RWPE2 (cell line): Measurements from ENCODE around the gene EEF1G.
A peak's percentile ranks its signal among the peaks of the same experiment; 100 is the strongest.

Experiments used
- ATAC-seq: fragments of 200-7000 bp; cut with Tn5 transposase; 3 replicates; pipeline ENCODE4 v1.9.1; 2021; ENCODE audit warnings: low read depth
- DNase-seq: peaks from one replicate; pipeline ENCODE4 v3.0.0-alpha.2; 2020; ENCODE audit warnings: low spot score
- H3K27ac ChIP-seq: fragments of 450-650 bp; 2 replicates; pipeline ENCODE4 v1.5.1; 2017; ENCODE audit warnings: mild to moderate bottlenecking; ENCODE audit not compliant: poor library complexity, severe bottlenecking
- H3K27me3 ChIP-seq: fragments of 250-450 bp; sonication (Bioruptor Pico); 2 replicates; pipeline ENCODE4 v1.5.1; 2021; ENCODE audit warnings: mild to moderate bottlenecking, moderate library complexity; ENCODE audit not compliant: insufficient read depth, poor library complexity, severe bottlenecking
- H3K36me3 ChIP-seq: fragments of 250-450 bp; sonication (Bioruptor Pico); 2 replicates; pipeline ENCODE4 v1.5.1; 2020; ENCODE audit warnings: low read depth, mild to moderate bottlenecking, moderate library complexity
- H3K4me1 ChIP-seq: fragments of 250-450 bp; sonication (Bioruptor Pico); 2 replicates; pipeline ENCODE4 v1.5.1; 2021; ENCODE audit warnings: mild to moderate bottlenecking, moderate library complexity; ENCODE audit not compliant: insufficient read depth, poor library complexity, severe bottlenecking
- H3K4me3 ChIP-seq: fragments of 250-450 bp; sonication (Bioruptor Pico); 2 replicates; pipeline ENCODE4 v1.5.1; 2021; ENCODE audit warnings: mild to moderate bottlenecking, moderate library complexity; ENCODE audit not compliant: severe bottlenecking
- H3K9me3 ChIP-seq: fragments of 250-450 bp; sonication (Bioruptor Pico); 2 replicates; pipeline ENCODE4 v1.5.1; 2021; ENCODE audit warnings: mild to moderate bottlenecking, moderate library complexity; ENCODE audit not compliant: severe bottlenecking
- TF ChIP-seq, protein P1 (sequence below): fragments of 450-650 bp; IDR thresholded peaks from one replicate; pipeline ENCODE4 v1.5.1; 2017; ENCODE audit warnings: mild to moderate bottlenecking, moderate library complexity; ENCODE audit not compliant: poor library complexity, severe bottlenecking

The EEF1G gene

DNA sequence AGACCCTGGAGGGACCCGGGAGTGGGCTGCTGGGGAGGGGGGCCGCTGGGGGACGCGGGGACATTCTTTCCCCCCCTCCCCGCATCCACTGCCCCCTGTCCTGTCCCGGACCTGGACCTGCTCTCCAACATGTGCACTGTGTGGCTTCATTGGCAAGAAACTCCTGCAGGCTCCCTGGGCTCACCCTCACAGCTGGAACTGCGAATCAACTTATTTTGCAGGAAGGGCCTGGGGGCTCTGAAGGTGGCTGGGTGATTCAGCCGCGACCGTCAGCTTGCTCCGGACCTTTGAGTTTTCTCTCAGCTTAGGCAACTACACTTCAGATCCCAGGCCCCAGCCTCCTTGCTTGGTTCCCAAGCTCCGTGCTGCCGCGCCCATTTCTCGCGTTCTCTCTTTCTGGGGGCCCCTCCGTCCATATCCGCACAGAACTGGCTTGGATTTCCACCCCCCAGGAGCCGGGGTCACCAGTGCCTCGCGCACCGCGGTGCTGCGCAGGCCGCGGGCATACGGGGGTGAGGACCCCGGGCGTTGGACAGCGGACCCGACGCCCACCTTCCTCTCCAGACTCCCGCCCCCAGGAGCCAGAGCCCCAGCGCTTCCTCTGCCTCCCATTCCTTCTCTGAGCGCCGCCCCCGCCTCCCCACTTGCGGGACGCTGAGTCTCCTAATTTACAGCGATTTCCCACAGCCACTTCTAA is 26.6 kb downstream of the EEF1G start:
- TF ChIP-seq, protein P1, sequence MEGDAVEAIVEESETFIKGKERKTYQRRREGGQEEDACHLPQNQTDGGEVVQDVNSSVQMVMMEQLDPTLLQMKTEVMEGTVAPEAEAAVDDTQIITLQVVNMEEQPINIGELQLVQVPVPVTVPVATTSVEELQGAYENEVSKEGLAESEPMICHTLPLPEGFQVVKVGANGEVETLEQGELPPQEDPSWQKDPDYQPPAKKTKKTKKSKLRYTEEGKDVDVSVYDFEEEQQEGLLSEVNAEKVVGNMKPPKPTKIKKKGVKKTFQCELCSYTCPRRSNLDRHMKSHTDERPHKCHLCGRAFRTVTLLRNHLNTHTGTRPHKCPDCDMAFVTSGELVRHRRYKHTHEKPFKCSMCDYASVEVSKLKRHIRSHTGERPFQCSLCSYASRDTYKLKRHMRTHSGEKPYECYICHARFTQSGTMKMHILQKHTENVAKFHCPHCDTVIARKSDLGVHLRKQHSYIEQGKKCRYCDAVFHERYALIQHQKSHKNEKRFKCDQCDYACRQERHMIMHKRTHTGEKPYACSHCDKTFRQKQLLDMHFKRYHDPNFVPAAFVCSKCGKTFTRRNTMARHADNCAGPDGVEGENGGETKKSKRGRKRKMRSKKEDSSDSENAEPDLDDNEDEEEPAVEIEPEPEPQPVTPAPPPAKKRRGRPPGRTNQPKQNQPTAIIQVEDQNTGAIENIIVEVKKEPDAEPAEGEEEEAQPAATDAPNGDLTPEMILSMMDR, result no peak
- ATAC-seq (peak; percentile 24), DNase-seq (peak; percentile 71)
- no peaks in the 10 kb centered on the region for H3K9me3 ChIP-seq
- peaks cover 28% of the 10 kb centered on the region for H3K4me1 ChIP-seq
- peaks cover 33% of the 10 kb centered on the region for H3K36me3 ChIP-seq
- no peaks in the 10 kb centered on the region for H3K27me3 ChIP-seq
- H3K27ac ChIP-seq, result peak overlapping the region; percentile 97
- peak overlapping the region; percentile 84 for H3K4me3 ChIP-seq

DNA sequence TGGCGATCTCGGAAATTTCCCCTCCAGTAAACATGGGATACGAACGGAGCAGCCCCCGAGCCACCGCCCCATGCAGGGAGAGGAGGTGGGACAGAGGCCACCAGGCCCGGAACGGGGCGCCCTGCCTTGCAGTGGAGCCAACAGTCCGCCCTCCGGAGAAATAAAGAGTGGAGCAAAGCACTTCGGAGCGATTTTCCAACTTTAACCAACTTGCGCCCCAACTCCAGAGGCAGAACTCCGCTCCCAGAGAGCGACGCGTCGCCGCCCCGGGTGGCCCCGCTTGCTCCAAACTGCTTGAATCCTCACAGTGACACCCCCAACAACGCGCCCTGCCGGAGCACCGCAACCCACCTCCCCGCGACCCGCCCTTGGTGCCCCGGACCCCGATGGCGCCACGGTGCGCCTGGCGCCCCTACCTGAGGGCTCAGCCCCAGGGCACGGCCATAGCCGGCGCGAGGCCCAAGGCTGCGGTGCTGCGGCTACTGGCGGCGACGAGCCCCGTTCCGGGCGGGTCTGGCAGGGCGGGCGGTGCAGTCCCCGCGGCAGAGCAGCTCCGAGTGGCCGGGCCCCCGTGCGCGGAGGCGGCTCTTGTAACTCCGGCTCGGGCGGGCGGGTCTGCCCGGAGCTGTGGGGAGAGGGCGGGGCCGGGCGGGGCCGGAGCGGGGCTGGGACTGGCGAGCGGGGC is 27.3 kb downstream of the EEF1G start, which contains the start of gene AHNAK:
AHNAK (minus strand) TSS at position 563 of the 685 bp plus-strand sequence. CDS start 10,708 bp downstream, outside the sequence.
- H3K27me3 ChIP-seq, result no peaks in the 10 kb centered on the region
- peak; percentile 40 for ATAC-seq

DNA sequence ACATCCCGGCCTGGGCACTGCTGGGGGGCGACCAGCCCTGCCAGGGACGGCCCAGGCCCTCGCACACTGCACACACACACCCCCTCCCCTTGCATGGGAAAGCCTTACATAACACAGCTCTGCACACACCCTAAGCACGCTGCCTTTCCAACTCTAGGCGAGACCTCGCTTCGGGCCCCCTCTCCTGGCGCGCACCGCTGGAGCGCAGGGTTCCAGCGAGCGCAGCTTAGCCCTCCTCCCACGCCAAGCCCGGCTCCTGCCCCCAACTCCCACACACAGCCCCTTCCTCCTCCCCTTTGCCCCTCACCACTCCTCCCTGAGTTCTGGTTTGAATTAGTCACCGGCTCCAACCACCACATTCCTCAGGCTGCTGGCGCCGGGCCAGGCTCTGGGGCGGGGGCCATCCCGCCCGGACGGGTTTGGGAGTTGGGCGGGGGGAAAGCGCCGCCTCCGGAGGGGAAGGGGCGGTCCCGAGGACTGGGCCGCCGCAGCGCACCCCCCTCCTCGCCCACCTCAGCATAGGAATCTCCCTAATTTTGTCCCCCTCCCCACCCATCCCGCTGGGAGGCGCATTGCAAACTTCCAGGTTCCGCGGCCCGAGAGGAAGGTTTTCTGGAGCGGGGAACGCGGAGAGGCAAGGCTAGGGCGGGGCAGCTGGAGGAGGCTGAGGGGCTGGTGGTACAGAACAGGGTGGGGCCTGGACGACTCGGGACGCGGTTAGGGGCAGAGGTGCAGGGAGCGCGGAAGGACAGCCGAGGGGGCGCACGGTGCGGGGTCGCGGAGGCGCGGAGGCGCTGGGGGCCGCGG is 28.1 kb downstream of the EEF1G start:
- H3K4me1 ChIP-seq, result peaks cover 37% of the 10 kb centered on the region
- no peaks in the 10 kb centered on the region for H3K27me3 ChIP-seq
- H3K9me3 ChIP-seq, result no peaks in the 10 kb centered on the region
- ATAC-seq (peak; percentile 34), DNase-seq (peak; percentile 94)
- H3K36me3 ChIP-seq, result peaks cover 47% of the 10 kb centered on the region
- H3K27ac ChIP-seq, result peak overlapping the region; percentile 97
- peak overlapping the region; percentile 84 for H3K4me3 ChIP-seq
- TF ChIP-seq, protein P1, result peak; percentile 1

More for the DNA sequence above, 27.3 kb downstream of the EEF1G start, which contains the start of gene AHNAK:
- peaks cover 29% of the 10 kb centered on the region for H3K4me1 ChIP-seq
- peaks cover 40% of the 10 kb centered on the region for H3K36me3 ChIP-seq
- peak within 1 kb of the TSS; percentile 84 for H3K4me3 ChIP-seq
- H3K9me3 ChIP-seq, result no peaks in the 10 kb centered on the region
- peak; percentile 85 for DNase-seq
- peak within 1 kb of the TSS; percentile 97 for H3K27ac ChIP-seq
- TF ChIP-seq, protein P1, result no peak

DNA sequence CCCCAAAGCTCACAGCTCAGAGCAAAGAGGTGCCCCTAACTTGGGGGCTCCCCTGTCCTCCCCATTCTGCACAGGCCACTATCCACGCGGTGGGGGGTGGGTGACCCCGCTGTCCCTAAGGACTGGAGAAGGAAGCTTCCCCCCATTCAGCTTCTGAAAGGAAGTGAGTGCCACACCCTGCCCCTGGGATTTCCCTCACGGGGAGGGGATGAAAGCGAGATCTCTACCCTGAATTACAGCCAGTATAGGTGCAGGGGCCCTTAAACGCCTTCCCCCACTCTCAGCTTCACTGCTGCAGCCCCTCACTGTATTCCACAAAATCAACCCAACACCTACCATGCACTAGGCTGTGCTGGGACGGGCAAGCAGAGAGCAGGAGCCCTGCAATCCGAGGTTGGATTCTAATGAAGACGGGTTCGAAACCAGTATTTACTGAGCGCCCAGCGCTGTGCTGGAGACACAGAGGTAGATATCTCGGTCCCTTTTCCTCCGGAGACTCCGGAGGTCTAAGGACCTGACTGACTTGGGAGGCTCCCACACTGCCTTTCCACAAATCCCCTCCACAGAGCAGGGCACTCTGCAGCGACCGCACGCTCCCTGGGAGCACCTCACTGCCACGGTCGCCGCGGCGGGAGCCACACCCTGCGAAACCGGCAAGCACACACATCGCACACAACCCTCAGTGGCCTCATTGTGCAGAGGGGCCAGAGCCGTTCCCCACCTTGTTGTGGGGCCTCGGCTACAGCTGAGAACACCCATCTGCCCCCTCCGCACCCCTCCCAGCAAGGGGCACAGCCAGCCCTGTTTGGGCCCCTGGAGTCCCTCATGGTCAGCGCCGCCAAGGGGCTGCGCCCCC is 28.9 kb downstream of the EEF1G start:
- Histone ChIP-seq H3K4me1 (peaks cover 45% of the 10 kb centered on the region), H3K27me3 (no peaks in the 10 kb centered on the region), H3K9me3 (no peaks in the 10 kb centered on the region), H3K36me3 (peaks cover 47% of the 10 kb centered on the region), H3K27ac (peak overlapping the region; percentile 97), H3K4me3 (peak overlapping the region; percentile 84)
- ATAC-seq (no peak), DNase-seq (peak; percentile 57)
- TF ChIP-seq, protein P1, result peak; percentile 2
